Measurements from ENCODE around the gene TMEM182. TPM values are rescaled to one million over a fixed set of nuclear protein-coding genes. Genes with fewer than 3 reads are reported as not detected.

Gene TMEM182
- total RNA-seq, 2 experiments from 2014 or later: 2.0 to 2.7 TPM

DNA sequence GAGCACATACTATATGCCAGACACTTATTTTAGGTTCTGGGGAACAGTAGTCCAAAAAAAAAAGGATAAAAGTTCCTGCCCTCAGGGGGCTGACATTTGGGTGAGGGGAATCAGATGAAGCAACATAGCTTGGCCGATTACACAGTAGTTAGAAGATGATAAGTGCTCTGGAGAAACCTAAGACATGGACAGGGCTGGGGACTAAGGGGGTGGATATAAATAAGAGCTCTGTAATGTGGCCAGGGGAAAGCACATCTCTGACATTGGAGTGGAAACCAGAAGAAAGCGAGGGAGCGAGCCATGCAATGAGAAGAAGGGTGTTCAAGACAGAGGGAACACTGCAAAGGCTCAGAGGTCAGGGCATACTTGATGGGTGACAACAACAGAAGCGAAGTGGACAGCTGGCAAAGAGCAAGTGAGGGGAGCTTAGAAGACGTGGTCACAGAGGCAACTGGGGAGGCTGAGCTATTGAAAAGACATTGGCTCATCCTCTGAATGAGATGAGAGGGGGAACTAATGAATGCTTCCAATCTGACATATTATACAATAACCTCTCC, 11.4 kb downstream of the TMEM182 start:
- no peak for ATAC-seq (ENCODE audit: poor library complexity)
- Histone ChIP-seq H3K4me1 (ENCODE audit: insufficient read depth, low read length) (no peaks in the 10 kb centered on the region), H3K4me3 (ENCODE audit: low read length) (no peak overlapping the region), H3K27me3 (ENCODE audit: control insufficient read depth in 1 of 2, insufficient read depth in 2 of 2, low read length in 2 of 2) (no peaks in the 10 kb centered on the region), H3K9me3 (ENCODE audit: control insufficient read depth in 1 of 2, insufficient read depth in 1 of 2, low read length in 2 of 2) (no peaks in the 10 kb centered on the region), H3K36me3 (ENCODE audit: insufficient read depth, low read length) (no peaks in the 10 kb centered on the region), H3K27ac (ENCODE audit: low read depth in 1 of 2, low read length in 2 of 2) (no peak overlapping the region)
- Mint-ChIP-seq H3K4me1 (ENCODE audit: low read depth) (no peaks in the 10 kb centered on the region), H3K9me3 (no peaks in the 10 kb centered on the region), H3K4me3 (no peak overlapping the region), H3K27me3 (no peaks in the 10 kb centered on the region), H3K27ac (no peak overlapping the region), H3K36me3 (ENCODE audit: low read depth) (peaks cover 27% of the 10 kb centered on the region)
- CTCF ChIA-PET: interaction anchor here (1.3 kb wide), 1 partner anchor 10 kb away, joined by 3 read pairs; no protein-coding TSS in a partner anchor
- no peak for TF ChIP-seq CTCF (IDR thresholded peaks at IDR 0.05)
- POLR2A ChIA-PET: no interaction called here
- no peak for DNase-seq
- intact Hi-C loops (cut with DNase I, micrococcal nuclease): no loop called here

GRCh38 chr2:102778260-102778659, 16.4 kb downstream of the TMEM182 start:
- no peak for DNase-seq
- POLR2A ChIA-PET: no interaction called here
- no peak for ATAC-seq (ENCODE audit: poor library complexity)
- Mint-ChIP-seq H3K36me3 (ENCODE audit: low read depth) (peaks cover 15% of the 10 kb centered on the region), H3K27ac (no peak overlapping the region), H3K27me3 (no peaks in the 10 kb centered on the region), H3K9me3 (no peaks in the 10 kb centered on the region), H3K4me3 (no peak overlapping the region), H3K4me1 (ENCODE audit: low read depth) (no peaks in the 10 kb centered on the region)
- Histone ChIP-seq H3K4me1 (ENCODE audit: insufficient read depth, low read length) (no peaks in the 10 kb centered on the region), H3K9me3 (ENCODE audit: control insufficient read depth in 1 of 2, insufficient read depth in 1 of 2, low read length in 2 of 2) (no peaks in the 10 kb centered on the region), H3K27me3 (ENCODE audit: control insufficient read depth in 1 of 2, insufficient read depth in 2 of 2, low read length in 2 of 2) (no peaks in the 10 kb centered on the region), H3K4me3 (ENCODE audit: low read length) (no peak overlapping the region), H3K36me3 (ENCODE audit: insufficient read depth, low read length) (no peaks in the 10 kb centered on the region), H3K27ac (ENCODE audit: low read depth in 1 of 2, low read length in 2 of 2) (no peak overlapping the region)
- intact Hi-C loops (cut with DNase I, micrococcal nuclease): no loop called here
- no peak for TF ChIP-seq CTCF (IDR thresholded peaks at IDR 0.05)
- CTCF ChIA-PET: no interaction called here

DNA sequence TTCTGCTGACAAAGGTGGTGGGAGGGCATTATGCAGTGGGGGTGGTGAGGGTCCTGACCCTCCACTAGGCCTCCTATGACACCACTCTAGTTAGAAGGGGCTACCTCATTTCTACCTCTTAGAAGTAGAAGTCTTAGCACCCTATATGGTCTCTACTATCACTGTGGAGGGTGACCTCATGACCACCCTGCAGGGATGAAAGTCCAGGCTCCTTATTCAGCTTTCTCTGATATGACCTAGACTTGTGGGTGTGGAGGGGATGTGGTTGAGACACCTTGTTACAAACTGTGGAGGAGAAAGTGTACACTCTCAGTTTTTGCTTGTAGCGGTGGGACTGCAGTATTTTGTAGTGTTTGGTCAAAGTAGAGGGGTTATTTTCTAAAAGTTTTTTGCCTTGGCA, 18.6 kb downstream of the TMEM182 start:
- no peaks in the 10 kb centered on the region for H3K27me3 ChIP-seq (ENCODE audit: control insufficient read depth in 1 of 2, insufficient read depth in 2 of 2, low read length in 2 of 2)
- no peak overlapping the region for H3K4me3 ChIP-seq (ENCODE audit: low read length)
- no peak overlapping the region for H3K27ac Mint-ChIP-seq
- no peak for TF ChIP-seq CTCF (IDR thresholded peaks at IDR 0.05)
- no peaks in the 10 kb centered on the region for H3K4me1 ChIP-seq (ENCODE audit: insufficient read depth, low read length)
- ATAC-seq (ENCODE audit: poor library complexity): no peak
- H3K36me3 ChIP-seq (ENCODE audit: insufficient read depth, low read length): no peaks in the 10 kb centered on the region
- DNase-seq: no peak
- H3K27ac ChIP-seq (ENCODE audit: low read depth in 1 of 2, low read length in 2 of 2): no peak overlapping the region
- ChIA-PET POLR2A (no interaction called here), CTCF (no interaction called here)
- peaks cover 18% of the 10 kb centered on the region for H3K36me3 Mint-ChIP-seq (ENCODE audit: low read depth)
- H3K9me3 Mint-ChIP-seq: no peaks in the 10 kb centered on the region
- no peaks in the 10 kb centered on the region for H3K9me3 ChIP-seq (ENCODE audit: control insufficient read depth in 1 of 2, insufficient read depth in 1 of 2, low read length in 2 of 2)
- H3K4me3 Mint-ChIP-seq: no peak overlapping the region
- intact Hi-C loops (cut with DNase I, micrococcal nuclease): no loop called here
- H3K27me3 Mint-ChIP-seq: no peaks in the 10 kb centered on the region
- no peaks in the 10 kb centered on the region for H3K4me1 Mint-ChIP-seq (ENCODE audit: low read depth)

Data from CD4-positive, alpha-beta T cell (primary cell).